Astrocyte of the cerebellum (primary cell): ENCODE data around the gene SNX15.

ENCODE experiments used
- DNase-seq: peaks from one replicate; pipeline ENCODE4 v3.0.0-alpha.2; 2011; ENCODE audit warnings: low read depth
- H3K4me3 ChIP-seq: 2 replicates; pipeline ENCODE4 v1.5.1; 2011; ENCODE audit warnings: mild to moderate bottlenecking, low read depth, low read length, moderate library complexity
- in situ Hi-C: cut with HindIII; loops from 2 replicates; pipeline ENCODE4 v1.10.0; 2017; ENCODE audit warnings: low sequenced_read_pairs
- TF ChIP-seq, protein P1 (sequence below): IDR thresholded peaks from 2 replicates; pipeline ENCODE4 v1.5.1; 2012; ENCODE audit warnings: low read length, low read depth, moderate library complexity, mild to moderate bottlenecking; ENCODE audit errors: missing control alignments

Gene SNX15

DNA sequence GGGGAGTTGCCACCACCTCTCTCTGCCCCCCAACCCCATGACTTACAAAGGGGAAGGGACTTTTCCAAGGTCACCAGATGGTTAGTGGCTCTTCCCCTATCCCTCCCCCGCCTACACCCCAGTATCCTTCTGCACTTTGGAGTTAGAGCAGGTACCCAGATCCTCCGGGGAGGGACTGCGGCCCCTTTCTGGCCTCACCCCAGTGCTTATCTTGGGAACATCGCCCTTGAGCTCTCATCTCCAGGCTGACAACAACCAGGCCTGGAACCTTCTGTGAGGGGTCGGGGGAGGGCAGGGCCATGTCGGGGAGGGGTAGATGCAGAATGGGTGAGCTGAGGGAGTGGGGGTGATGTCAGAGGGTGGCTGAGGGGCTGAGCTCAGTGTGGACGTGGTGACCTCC, 38.6 kb downstream of the SNX15 start:
- no peak overlapping the region for H3K4me3 ChIP-seq
- in situ Hi-C loops: no loop called here
- no peak for DNase-seq
- TF ChIP-seq, protein P1, sequence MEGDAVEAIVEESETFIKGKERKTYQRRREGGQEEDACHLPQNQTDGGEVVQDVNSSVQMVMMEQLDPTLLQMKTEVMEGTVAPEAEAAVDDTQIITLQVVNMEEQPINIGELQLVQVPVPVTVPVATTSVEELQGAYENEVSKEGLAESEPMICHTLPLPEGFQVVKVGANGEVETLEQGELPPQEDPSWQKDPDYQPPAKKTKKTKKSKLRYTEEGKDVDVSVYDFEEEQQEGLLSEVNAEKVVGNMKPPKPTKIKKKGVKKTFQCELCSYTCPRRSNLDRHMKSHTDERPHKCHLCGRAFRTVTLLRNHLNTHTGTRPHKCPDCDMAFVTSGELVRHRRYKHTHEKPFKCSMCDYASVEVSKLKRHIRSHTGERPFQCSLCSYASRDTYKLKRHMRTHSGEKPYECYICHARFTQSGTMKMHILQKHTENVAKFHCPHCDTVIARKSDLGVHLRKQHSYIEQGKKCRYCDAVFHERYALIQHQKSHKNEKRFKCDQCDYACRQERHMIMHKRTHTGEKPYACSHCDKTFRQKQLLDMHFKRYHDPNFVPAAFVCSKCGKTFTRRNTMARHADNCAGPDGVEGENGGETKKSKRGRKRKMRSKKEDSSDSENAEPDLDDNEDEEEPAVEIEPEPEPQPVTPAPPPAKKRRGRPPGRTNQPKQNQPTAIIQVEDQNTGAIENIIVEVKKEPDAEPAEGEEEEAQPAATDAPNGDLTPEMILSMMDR: no peak

DNA sequence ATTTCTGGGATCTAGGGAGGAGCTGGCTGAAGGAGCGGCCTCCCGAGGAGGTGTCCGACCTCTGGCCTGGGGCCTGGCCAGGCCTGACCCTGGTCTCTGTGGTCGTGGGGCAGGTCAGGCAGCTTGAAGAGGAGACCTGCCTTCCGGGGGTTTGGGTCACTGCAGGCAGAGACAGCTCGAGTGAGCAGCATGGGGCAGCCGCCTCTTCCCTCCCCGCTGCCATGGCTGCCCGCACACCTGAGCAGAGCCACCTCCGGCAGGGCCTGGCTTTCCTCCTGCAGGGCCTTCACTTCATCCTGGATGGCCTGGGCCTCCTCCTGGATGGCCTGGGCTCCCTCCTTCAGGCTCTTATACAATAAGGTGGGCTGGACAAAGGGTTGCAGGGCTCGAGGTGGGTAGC, 39.1 kb downstream of the SNX15 start:
- TF ChIP-seq, protein P1: no peak
- in situ Hi-C loops: no loop called here
- DNase-seq: no peak
- H3K4me3 ChIP-seq: no peak overlapping the region

- TF ChIP-seq, protein P1: no peak
- no peak overlapping the region for H3K4me3 ChIP-seq
- no peak for DNase-seq
- in situ Hi-C loops: no loop called here
Observed at GRCh38 chr11:65066805-65067291, 39.6 kb downstream of the SNX15 start.

DNA sequence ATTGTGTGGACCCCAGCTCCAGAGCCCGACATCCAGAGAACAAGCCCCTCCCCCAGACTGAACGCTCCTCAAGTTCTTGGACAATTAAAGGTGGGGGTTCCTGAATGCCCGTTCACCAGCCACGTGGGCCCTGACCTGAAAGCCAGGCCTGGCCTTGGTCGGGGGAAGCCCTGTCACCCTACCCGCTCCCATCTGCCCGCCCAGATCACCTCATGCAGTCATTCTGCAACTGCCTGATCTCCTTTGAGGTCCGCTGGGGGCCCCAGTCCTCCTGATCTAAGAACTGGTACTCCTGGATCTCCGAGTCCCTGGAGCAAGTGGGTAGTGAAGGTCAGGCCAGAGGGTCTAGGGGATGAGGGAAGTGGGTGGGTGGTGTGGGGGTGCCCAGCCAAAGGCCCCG, 40.2 kb downstream of the SNX15 start:
- no peak overlapping the region for H3K4me3 ChIP-seq
- TF ChIP-seq, protein P1: no peak
- in situ Hi-C loops: no loop called here
- DNase-seq: no peak

- in situ Hi-C loops: no loop called here
- no peak for DNase-seq
- TF ChIP-seq, protein P1: no peak
- no peak overlapping the region for H3K4me3 ChIP-seq
Observed at GRCh38 chr11:65069217-65069616, 42.0 kb downstream of the SNX15 start.

GRCh38 chr11:65071907-65072630, 44.8 kb downstream of the SNX15 start:
- no peak for DNase-seq
- in situ Hi-C loops: no loop called here
- TF ChIP-seq, protein P1: no peak
- H3K4me3 ChIP-seq: no peak overlapping the region
